ENCODE measurements around the gene SLC6A1.
"Not testable (repeated sequence)": the region's sequence is repeated elsewhere in the genome, so short reads cannot be mapped to it uniquely, and the experiment has no call there.

Gene SLC6A1

GRCh38 chr3:11022115-11022514, 29.6 kb downstream of the SLC6A1 start:
- no peak for DNase-seq

DNA sequence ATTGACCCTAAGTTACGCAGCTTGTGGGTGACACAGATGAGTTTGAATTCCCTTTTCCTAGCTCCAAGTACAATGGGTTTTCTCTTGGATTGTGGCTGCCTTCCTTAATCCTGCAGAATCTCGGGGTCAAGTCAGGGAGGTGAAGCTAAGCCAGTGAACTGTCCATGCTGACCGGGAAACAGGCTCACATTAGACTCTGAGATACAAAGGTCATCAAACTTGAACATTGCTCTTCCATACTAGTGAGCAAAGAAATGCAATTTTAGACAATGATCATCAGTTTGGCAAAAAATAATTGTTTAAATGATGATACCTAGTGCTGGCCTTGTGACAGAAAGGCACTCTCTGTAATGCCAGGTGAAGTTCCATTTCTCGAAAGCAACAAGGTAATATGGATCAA, 31.6 kb downstream of the SLC6A1 start:
- DNase-seq, result no peak

- DNase-seq, result no peak
These were observed 37.4 kb downstream of the SLC6A1 start for GRCh38 chr3:11029948-11030347.

DNA sequence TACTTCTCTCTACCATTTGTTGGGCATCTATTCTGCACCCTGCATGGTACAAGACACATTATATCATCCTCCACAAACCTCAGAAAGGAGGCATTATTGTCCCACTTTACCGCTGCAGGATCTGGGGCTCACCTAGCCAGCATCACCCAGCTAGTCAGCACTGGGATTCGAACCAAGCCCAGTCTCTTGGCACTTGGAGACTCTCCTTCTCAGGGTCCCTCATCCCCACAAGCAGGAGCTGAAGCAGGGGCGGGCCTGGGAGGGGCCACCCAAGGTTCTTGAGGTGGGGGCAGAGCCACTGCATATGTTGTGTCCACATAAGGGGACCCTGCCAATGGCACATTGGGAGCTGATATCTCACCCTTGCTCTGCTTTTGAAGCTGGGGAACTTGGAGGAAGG, 41.3 kb downstream of the SLC6A1 start:
- no peak for DNase-seq

GRCh38 chr3:11034309-11034985, 41.9 kb downstream of the SLC6A1 start:
- no peak for DNase-seq

GRCh38 chr3:11035757-11036505, 43.4 kb downstream of the SLC6A1 start:
- no peak for DNase-seq

DNA sequence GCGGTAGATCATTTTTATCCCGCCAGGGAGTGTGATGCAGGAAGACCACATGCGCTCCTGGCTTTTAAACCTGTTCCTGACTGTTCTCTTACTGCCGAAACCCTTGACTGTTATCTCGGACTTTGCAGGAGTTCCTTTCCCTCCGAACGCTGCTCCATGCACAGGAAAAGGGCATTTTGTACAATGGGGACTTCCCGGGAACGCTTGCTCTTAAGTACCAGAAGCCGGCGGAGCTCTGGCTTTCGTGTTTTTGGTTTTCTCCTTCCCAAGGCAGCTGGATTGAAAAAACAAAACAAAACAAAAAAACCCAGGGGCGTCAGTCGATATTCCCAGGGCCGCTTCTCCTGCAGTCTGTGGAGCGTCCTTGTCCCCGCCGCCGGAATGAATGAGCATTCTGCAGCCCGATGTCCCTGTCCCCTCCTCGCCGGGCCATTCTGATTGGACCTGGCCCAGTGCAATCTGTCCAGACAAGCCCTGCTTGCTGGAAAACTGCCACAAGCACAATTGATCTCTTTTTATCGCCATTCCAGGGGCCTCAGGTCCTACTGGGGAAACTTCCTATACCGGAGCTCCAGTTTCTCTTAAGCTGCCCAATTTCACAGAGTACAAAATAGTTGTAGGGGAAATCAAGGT, 44.8 kb downstream of the SLC6A1 start:
- no peak for DNase-seq

DNA sequence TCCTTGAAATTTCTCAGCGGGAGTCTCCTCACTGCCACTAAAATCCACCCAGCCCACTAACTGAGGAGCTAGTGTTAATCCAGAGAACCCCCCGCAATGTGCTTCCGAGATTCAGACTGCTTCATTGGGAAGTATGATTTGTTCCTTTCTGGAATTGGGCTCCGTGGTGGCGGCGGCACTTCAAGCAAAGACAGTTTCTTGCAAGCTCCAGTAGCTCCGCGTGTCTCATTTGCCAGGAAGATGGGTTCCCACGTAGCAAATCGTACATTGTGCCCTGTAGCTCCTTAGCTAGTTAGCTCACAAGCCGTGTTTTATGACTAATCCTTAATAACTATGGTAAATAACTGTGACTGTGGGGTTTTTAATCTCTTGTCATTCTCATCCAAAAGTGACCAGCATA, 45.4 kb downstream of the SLC6A1 start:
- DNase-seq, result no peak

DNA sequence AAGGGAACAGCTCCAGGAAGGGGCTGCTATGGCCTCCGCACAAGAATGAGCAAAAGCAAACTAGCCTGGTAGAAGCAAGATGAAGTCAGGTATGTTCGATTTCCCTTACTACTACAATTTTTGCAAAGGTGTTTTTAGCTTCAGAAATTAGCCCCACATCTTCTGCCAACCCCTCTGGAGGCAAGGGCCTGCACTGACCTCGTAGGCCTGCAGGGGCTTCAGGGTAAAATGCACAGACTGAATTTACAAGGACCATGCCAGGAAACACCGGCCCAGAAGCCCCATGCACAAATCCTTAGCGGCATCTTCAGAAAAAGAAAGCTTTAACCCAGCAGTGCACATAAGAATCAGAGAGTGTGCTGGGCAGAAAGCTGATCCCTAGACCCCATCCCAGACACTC, 53.0 kb downstream of the SLC6A1 start:
- DNase-seq, result no peak

- no peak for DNase-seq
These were observed 55.0 kb downstream of the SLC6A1 start for GRCh38 chr3:11047500-11047899.

DNA sequence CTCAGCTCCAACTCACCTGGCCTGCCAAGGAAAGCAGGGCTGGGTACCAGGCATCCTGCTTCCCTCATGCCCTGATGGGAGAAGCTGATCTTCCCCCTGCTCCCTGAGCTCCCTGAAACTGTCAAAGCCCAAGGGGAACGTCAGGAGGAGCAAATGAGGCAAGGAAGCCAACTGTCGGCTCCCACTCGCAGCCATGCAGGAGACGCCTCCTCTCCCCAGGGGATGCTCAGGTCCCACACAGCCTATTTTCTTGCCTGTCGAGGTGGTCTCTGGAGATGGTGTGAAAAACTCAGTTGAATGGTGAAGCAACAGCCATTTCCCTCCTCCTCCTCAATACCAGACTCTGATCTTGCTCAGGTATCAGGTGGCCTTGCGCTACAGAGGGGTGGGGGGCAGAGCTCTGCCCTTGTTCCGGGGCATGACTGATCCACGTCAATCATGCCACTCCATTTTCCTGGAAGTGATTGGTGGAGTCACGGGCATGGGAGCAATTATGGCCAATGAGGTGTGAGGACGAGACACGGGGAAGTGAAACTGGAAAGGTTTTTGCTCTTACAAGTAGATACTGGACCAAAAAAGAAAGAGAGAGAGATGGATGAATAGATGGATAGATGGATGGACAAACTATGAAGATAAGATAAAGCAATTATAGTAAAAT, 58.2 kb downstream of the SLC6A1 start:
- no peak for DNase-seq

GRCh38 chr3:11053926-11054503, 61.5 kb downstream of the SLC6A1 start:
- no peak for DNase-seq

DNA sequence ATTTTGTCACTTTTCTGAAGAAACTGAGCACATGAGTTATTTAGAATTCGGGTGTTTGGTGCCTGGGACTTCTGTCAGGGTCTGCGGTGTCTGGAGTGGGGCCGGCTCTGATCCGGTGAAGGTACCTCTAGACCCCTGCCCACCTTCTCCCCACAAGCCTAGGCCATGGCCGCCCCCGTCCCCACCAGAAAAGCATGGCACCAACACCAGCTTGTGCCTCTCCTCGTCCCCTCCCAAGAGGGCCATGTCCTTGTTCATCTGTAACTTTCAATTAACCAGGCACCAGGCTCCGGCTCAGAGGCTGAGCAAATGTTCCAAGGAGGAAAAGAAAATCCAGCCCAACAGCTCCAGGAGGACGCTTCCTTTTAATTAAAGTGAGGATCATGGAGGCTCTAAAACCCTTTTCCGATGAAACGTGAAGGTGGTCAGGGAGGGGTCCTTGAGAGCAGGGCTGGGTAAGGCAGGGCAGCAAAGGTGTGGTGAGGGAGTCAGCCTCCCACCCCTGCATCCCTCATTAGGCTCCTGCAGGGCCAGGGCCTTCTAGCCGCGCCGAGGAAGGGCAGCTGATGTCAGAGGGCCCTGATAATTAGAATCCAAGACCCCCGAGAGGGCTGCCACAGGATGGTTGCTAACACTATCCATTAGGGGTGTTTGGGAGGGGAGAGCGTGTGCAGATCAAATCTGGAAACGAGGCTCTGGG, 62.3 kb downstream of the SLC6A1 start:
- DNase-seq, result no peak

DNA sequence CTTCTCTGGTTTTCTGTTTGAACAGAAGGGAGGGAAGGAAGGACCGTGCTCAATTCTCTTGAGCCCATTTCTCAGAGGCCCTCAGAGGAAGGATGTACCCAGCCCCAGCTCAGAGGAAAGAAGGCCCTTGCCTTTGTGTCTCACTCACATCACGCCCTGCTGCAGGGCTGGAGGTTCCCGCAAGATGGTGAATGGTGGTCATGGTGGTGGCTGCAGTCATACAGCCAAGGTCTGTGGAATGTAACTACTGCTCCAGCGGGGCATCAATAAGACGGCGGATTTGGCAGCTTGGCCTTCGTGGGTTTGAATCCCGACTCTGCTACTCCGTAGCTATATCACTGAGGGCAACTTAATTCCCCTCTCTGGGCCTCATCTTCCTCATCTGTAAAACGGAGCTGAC, 62.9 kb downstream of the SLC6A1 start:
- no peak for DNase-seq

- no peak for DNase-seq
These were observed 64.0 kb downstream of the SLC6A1 start for GRCh38 chr3:11056531-11057050.

GRCh38 chr3:11057655-11058054, 65.1 kb downstream of the SLC6A1 start:
- no peak for DNase-seq

DNA sequence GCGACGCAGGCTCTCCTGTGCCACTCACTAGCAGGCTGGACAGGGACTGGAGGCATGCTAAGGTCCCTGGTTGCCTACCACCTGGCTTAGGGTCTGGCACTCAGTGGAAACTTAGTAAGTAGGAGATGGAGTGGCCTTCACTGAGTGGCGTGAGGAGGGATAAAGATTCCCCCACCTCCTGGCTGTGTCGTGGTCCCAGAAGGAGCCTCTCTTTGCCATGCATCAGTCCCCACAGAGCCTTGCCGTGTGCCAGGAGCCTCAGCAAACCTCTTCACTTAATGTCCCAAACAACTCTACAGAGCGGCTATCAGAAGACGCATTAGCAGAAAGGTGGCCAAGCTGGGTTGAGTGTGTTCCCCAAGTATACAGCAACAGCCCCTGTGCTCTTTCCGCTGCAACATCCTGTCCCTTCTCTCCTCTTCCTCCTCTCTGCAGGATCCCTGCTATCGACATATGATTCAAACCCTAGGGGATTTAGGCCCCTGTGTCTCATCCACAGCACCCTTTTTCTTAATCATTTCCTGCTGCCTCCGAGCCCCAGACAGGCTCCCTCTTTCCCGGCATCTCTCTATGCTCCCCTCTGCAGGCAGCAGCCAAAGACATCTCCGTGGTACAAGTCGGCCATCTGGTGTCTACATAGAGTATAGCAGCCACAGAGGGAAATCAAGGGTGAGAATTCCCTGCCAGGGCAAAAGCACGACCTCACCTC, 66.7 kb downstream of the SLC6A1 start:
- DNase-seq, result peak; percentile 48

DNA sequence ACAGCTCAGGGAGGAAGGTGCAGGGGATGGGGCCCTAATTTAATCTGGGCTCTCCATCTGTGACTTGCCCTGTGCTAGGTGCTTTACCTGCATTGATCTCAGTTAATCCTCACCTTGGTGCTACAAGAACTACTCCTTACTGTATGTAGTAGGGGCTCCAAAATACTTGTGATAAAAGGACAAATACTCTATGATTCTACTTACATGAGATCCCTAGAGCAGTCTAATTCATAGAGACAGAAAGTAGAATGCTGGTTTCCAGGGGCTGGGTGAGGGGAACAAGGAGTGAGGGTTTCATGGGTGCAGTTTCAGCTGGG, 67.2 kb downstream of the SLC6A1 start:
- no peak for DNase-seq

DNA sequence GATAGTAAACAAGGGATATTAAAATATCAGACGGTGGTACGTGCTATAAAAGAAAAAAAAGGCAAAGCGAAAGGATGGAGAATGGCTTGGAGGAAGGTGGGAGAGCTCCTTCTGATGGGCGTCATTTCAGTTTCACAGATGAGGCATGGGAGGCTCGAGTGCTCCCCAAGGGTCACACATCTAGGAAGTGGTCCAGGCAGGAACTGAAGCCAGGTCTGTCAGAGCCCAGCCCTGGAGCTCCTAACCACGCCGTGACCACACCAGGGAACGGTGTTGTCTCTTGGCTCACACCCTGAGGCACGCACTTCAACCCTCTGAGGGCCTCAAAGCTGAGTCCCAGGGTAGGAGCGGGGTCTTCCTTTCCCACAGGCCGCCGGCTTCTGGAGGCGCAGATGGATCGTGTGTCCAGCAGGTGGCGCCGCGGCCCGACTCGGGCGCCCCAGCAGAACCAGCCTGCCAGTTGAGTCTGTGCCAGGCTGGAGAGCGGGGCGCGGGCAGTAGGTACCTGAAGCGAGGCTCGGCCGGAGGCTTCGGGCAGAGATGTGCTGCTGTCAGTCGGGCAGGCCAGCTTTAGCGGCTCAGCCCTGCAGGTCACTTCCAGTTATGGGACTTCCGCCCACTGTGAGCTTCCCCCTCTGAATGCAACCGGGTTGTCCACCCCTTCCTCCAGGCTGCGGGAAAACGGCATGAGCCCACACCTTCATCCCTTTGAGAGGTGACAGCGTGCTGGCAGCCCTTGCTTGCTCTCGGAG, 68.1 kb downstream of the SLC6A1 start:
- peak; percentile 58 for DNase-seq

DNA sequence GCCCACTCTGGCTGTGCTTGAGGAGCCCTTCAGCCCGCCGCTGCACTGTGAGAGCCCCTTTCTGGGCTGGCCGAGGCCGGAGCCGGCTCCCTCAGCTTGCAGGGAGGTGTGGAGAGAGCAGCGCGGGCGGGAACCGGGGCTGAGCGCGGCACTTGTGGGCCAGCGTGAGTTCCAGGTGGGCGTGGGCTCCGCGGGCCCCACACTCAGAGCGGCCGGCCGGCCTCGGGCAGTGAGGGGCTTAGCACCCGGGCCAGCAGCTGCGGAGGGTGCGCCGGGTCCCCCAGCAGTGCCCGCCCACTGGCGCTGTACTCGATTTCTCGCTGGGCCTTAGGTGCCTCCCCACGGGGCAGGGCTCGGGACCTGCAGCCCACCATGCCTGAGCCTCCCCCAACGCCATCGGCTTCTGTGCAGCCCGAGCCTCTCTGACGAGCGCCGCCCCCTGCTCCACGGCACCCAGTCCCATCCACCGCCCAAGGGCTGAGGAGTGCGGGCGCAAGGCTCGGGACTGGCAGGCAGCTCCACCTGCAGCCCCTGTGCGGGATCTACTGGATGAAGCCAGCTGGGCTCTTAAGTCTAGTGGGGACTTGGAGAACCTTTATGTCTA, 68.8 kb downstream of the SLC6A1 start:
- not testable (repeated sequence) for DNase-seq

GRCh38 chr3:11062704-11063103, 70.2 kb downstream of the SLC6A1 start:
- DNase-seq, result no peak
